Erythroblast (primary cell): ENCODE data around the gene KRTAP4-11.

Source experiments
- GATA1 ChIP-seq: IDR thresholded peaks from 2 replicates; pipeline ENCODE4 v1.6.1; 2011; ENCODE audit warnings: low read depth, mild to moderate bottlenecking, control low read depth, low read length, moderate library complexity
- POLR2A ChIP-seq: IDR thresholded peaks from 2 replicates; pipeline ENCODE4 v1.6.1; 2011; ENCODE audit warnings: mild to moderate bottlenecking, low read length

DNA sequence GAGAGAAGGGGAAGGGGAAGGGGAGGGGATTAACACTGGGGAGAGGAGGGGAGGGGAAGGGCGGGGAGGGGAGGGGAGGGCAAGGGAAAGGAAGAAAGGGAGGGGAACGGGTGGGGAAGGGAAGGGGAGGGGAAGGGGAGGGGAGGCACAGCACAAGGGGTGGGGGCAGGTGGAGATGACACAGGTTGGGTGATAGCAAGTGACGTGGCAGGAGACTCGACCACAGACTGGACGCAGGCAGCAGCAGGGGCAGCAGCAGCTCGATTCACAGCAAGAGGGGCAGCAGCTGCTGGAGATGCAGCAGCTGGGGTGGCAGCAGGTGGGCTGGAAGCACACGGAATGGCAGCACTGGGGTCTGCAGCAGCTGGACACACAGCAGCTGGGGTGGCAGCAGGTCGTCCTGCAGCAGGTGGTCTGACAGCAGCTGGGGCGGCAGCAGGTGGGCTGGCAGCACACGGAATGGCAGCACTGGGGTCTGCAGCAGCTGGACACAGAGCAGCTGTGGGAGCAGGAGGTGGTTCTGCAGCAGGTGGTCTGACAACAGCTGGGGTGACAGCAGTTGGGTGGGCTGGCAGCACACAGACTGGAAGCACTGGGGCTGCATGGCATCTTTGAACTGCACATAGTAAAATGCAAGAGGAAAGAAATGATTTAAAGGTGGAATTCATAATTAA lies 16.4 kb downstream of the KRTAP4-11 start, which contains the start of gene KRTAP4-16:
- TF ChIP-seq POLR2A (no peak), GATA1 (no peak)
